H9 (cell line): ENCODE measurements around the gene SH3PXD2B. TPM values are rescaled to one million over a fixed set of nuclear protein-coding genes. Genes with fewer than 3 reads are reported as not detected.

ENCODE experiments used
- DNase-seq: peaks from one replicate; pipeline ENCODE4 v3.0.0-alpha.2; 2017
- H2AFZ ChIP-seq: one replicate; pipeline ENCODE4 v1.6.1; 2013; ENCODE audit warnings: mild to moderate bottlenecking, low read length, control low read depth, moderate library complexity
- H2AK5ac ChIP-seq: 2 replicates; pipeline ENCODE4 v1.6.1; 2013; ENCODE audit warnings: low read length, control low read depth, mixed read lengths; ENCODE audit not compliant: insufficient read length
- H2BK120ac ChIP-seq: one replicate; pipeline ENCODE4 v1.6.1; 2013; ENCODE audit warnings: low read depth, mild to moderate bottlenecking, low read length, control low read depth, inconsistent platforms; ENCODE audit not compliant: poor library complexity, severe bottlenecking
- H2BK12ac ChIP-seq: 2 replicates; pipeline ENCODE4 v1.6.1; 2013; ENCODE audit warnings: low read length, control low read depth, mixed read lengths, low read depth; ENCODE audit not compliant: insufficient read length
- H2BK15ac ChIP-seq: 2 replicates; pipeline ENCODE4 v1.6.1; 2013; ENCODE audit warnings: low read depth, low read length, control low read depth
- H2BK20ac ChIP-seq: one replicate; pipeline ENCODE4 v1.6.1; 2013; ENCODE audit warnings: low read depth, mild to moderate bottlenecking, low read length, control low read depth, inconsistent platforms; ENCODE audit not compliant: poor library complexity, severe bottlenecking
- H2BK5ac ChIP-seq: 2 replicates; pipeline ENCODE4 v1.6.1; 2013; ENCODE audit warnings: low read length, control low read depth, mixed read lengths; ENCODE audit not compliant: insufficient read length
- H3K14ac ChIP-seq: 2 replicates; pipeline ENCODE4 v1.6.1; 2013; ENCODE audit warnings: low read length, control low read depth; ENCODE audit not compliant: insufficient read depth
- H3K18ac ChIP-seq: 2 replicates; pipeline ENCODE4 v1.6.1; 2013; ENCODE audit warnings: low read depth, mild to moderate bottlenecking, mixed read lengths, low read length, control low read depth; ENCODE audit not compliant: insufficient read length
- H3K23ac ChIP-seq: 2 replicates; pipeline ENCODE4 v1.6.1; 2013; ENCODE audit warnings: low read length, control low read depth, mixed read lengths, low read depth; ENCODE audit not compliant: insufficient read length
- H3K23me2 ChIP-seq: 2 replicates; pipeline ENCODE4 v1.6.1; 2013; ENCODE audit warnings: low read depth, mild to moderate bottlenecking, mixed read lengths, low read length, control low read depth; ENCODE audit not compliant: insufficient read length, poor library complexity, severe bottlenecking
- H3K27ac ChIP-seq: 2 replicates; pipeline ENCODE4 v1.5.1; 2013; ENCODE audit warnings: low read length, control low read depth, mixed read lengths, low read depth; ENCODE audit not compliant: insufficient read length
- H3K27me3 ChIP-seq: 2 replicates; pipeline ENCODE4 v1.6.1; 2013; ENCODE audit warnings: low read length, control low read depth, inconsistent platforms; ENCODE audit not compliant: insufficient read depth
- H3K4ac ChIP-seq: 2 replicates; pipeline ENCODE4 v1.6.1; 2013; ENCODE audit warnings: low read depth, mild to moderate bottlenecking, control low read depth, inconsistent platforms, low read length, moderate library complexity
- H3K4me1 ChIP-seq: 2 replicates; pipeline ENCODE4 v1.6.1; 2013; ENCODE audit warnings: low read length, control low read depth, inconsistent platforms; ENCODE audit not compliant: insufficient read depth
- H3K4me2 ChIP-seq: 2 replicates; pipeline ENCODE4 v1.6.1; 2013; ENCODE audit warnings: low read length, control low read depth, mixed read lengths; ENCODE audit not compliant: insufficient read length, insufficient read depth
- H3K56ac ChIP-seq: 2 replicates; pipeline ENCODE4 v1.6.1; 2013; ENCODE audit warnings: low read depth, mild to moderate bottlenecking, mixed read lengths, low read length, control low read depth; ENCODE audit not compliant: insufficient read length
- H3K79me1 ChIP-seq: 2 replicates; pipeline ENCODE4 v1.6.1; 2013; ENCODE audit warnings: low read depth, mild to moderate bottlenecking, moderate library complexity, low read length, control low read depth, inconsistent platforms; ENCODE audit not compliant: insufficient read depth, poor library complexity, severe bottlenecking
- H3K79me2 ChIP-seq: 2 replicates; pipeline ENCODE4 v1.6.1; 2013; ENCODE audit warnings: low read length, control low read depth, inconsistent platforms; ENCODE audit not compliant: insufficient read depth
- H3K9ac ChIP-seq: 2 replicates; pipeline ENCODE4 v1.6.1; 2013; ENCODE audit warnings: low read length, control low read depth, mixed read lengths; ENCODE audit not compliant: insufficient read length; ENCODE audit errors: extremely low read depth
- H3K9me3 ChIP-seq: one replicate; pipeline ENCODE4 v1.6.1; 2013; ENCODE audit warnings: low read depth, low read length, inconsistent platforms; ENCODE audit not compliant: control insufficient read depth
- H3T11ph ChIP-seq: one replicate; pipeline ENCODE4 v1.6.1; 2013; ENCODE audit warnings: mild to moderate bottlenecking, low read length, control low read depth, inconsistent platforms
- H4K20me1 ChIP-seq: one replicate; pipeline ENCODE4 v1.6.1; 2013; ENCODE audit not compliant: control insufficient read depth, insufficient read length, insufficient read depth
- H4K5ac ChIP-seq: 2 replicates; pipeline ENCODE4 v1.6.1; 2013; ENCODE audit warnings: low read depth, mild to moderate bottlenecking, mixed read lengths, low read length, control low read depth; ENCODE audit not compliant: insufficient read length
- H4K8ac ChIP-seq: replicated peaks from 2 replicates; pipeline ENCODE4 v1.6.1; 2013; ENCODE audit warnings: low read length, control low read depth, mixed read lengths, low read depth; ENCODE audit not compliant: insufficient read length
- H4K91ac ChIP-seq: 2 replicates; pipeline ENCODE4 v1.6.1; 2013; ENCODE audit warnings: low read depth, mild to moderate bottlenecking, moderate library complexity, mixed read lengths, low read length, control low read depth; ENCODE audit not compliant: insufficient read length
- H3K27ac Mint-ChIP-seq, 3 experiments: 2 replicates in 2 of 3; 3 replicates in 1 of 3; pipeline ENCODE4 v1.8.0; 2020 to 2021; ENCODE audit warnings: mixed read lengths in 3 of 3, mild to moderate bottlenecking in 1 of 3, moderate library complexity in 1 of 3
- H3K27me3 Mint-ChIP-seq: 2 replicates; pipeline ENCODE4 v1.8.0; 2021; ENCODE audit warnings: low read depth, mild to moderate bottlenecking, moderate library complexity, mixed read lengths
- H3K36me3 Mint-ChIP-seq, 3 experiments: 2 replicates in 2 of 3; 3 replicates in 1 of 3; pipeline ENCODE4 v1.8.0; 2020 to 2021; ENCODE audit warnings: low read depth in 3 of 3, mixed read lengths in 3 of 3; ENCODE audit not compliant: insufficient read depth in 1 of 3
- H3K4me1 Mint-ChIP-seq, 2 experiments: 2 replicates each; pipeline ENCODE4 v1.8.0; 2020; ENCODE audit warnings: mixed read lengths in 2 of 2
- H3K4me3 Mint-ChIP-seq, 2 experiments: 2 replicates in 1 of 2; 3 replicates in 1 of 2; pipeline ENCODE4 v1.8.0; 2020 to 2021; ENCODE audit warnings: mild to moderate bottlenecking in 2 of 2, mixed read lengths in 2 of 2, moderate library complexity in 1 of 2
- H3K9me3 Mint-ChIP-seq, 2 experiments: 2 replicates in 1 of 2; 3 replicates in 1 of 2; pipeline ENCODE4 v1.8.0; 2020; ENCODE audit warnings: mild to moderate bottlenecking in 2 of 2, mixed read lengths in 2 of 2, moderate library complexity in 1 of 2
- WGBS: extraction: QIAGEN DNeasy Blood & Tissue Kit; methylation state at CpG from one replicate; pipeline ENCODE4 v1.1.7; 2013; ENCODE audit warnings: missing lambda C conversion rate, low lambda C conversion rate, mixed read lengths; ENCODE audit not compliant: insufficient read length; ENCODE audit errors: extremely low coverage; 5-methylcytosine and 5-hydroxymethylcytosine counted together
- total RNA-seq: library from RNA; stranded (reverse); gene quantifications from 2 replicates; pipeline ENCODE4 v1.2.1, GENCODE V29; 2021
- TF ChIP-seq, protein P1 (sequence below): fragments of 200-600 bp; sonication (generic); conservative IDR thresholded peaks from 3 replicates; pipeline ENCODE4 v1.8.0; 2021; ENCODE audit warnings: antibody characterized with exemption, mild to moderate bottlenecking

The SH3PXD2B gene
- total RNA-seq, 1 experiment from 2014 or later = 49.0 TPM

DNA sequence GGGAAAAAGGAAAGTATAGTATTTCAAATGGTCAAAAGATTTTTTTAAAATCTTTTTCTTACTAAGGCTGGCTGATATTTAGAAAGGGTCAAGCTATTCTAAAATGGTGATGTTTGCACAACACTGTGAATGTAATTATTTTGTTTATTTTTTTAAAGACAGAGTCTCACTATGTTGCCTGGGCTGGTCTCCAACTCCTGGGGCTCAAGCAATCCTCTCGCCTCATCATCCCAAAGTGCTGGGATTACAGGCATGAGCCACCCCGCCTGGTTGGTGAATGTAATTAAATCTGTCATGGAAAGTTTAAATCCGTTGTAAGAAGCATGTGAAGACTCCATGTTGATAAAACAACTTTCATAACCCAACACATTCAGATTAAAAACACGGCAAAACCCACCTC, 173.4 kb downstream of the SH3PXD2B start:
- no CpG with 5 or more reads among the region's 4 CpGs for WGBS
- Histone ChIP-seq H3K4ac (no peak overlapping the region), H2BK5ac (no peak overlapping the region), H3T11ph (no peak overlapping the region), H3K27ac (no peak overlapping the region), H3K23ac (no peak overlapping the region), H3K27me3 (no peaks in the 10 kb centered on the region), H2AFZ (no peak overlapping the region), H3K56ac (no peak overlapping the region), H3K14ac (no peak overlapping the region), H2AK5ac (no peak overlapping the region), H3K9ac (no peak overlapping the region), H3K4me1 (peaks cover 9% of the 10 kb centered on the region; the same call in 1 of the 2 replicates), H4K8ac (no peak overlapping the region), H4K20me1 (no peaks in the 10 kb centered on the region), H3K79me1 (peaks cover 6% of the 10 kb centered on the region), H3K9me3 (no peaks in the 10 kb centered on the region), H3K18ac (no peak overlapping the region), H2BK20ac (no peak overlapping the region), H3K4me2 (peak overlapping the region; percentile 96), H4K91ac (no peak overlapping the region), H3K23me2 (peaks cover 6% of the 10 kb centered on the region), H4K5ac (no peak overlapping the region), H2BK12ac (no peak overlapping the region), H2BK15ac (no peak overlapping the region), H2BK120ac (no peak overlapping the region), H3K79me2 (peaks cover 52% of the 10 kb centered on the region; the same call in 1 of the 2 replicates)
- H3K9me3 Mint-ChIP-seq = no peaks in the 10 kb centered on the region; a peak in 1 of 5 replicates
- H3K27ac Mint-ChIP-seq = peak overlapping the region in 1 of 3 experiments; percentile 75; a peak in 2 of 7 replicates
- H3K4me1 Mint-ChIP-seq = peaks cover 35 to 48% of the 10 kb centered on the region in 2 experiments
- TF ChIP-seq, protein P1, sequence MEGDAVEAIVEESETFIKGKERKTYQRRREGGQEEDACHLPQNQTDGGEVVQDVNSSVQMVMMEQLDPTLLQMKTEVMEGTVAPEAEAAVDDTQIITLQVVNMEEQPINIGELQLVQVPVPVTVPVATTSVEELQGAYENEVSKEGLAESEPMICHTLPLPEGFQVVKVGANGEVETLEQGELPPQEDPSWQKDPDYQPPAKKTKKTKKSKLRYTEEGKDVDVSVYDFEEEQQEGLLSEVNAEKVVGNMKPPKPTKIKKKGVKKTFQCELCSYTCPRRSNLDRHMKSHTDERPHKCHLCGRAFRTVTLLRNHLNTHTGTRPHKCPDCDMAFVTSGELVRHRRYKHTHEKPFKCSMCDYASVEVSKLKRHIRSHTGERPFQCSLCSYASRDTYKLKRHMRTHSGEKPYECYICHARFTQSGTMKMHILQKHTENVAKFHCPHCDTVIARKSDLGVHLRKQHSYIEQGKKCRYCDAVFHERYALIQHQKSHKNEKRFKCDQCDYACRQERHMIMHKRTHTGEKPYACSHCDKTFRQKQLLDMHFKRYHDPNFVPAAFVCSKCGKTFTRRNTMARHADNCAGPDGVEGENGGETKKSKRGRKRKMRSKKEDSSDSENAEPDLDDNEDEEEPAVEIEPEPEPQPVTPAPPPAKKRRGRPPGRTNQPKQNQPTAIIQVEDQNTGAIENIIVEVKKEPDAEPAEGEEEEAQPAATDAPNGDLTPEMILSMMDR = no peak
- no peak for DNase-seq
- peaks cover 0 to 21% (median 12%) of the 10 kb centered on the region in 3 experiments; a peak in 5 of 7 replicates for H3K36me3 Mint-ChIP-seq
- no peaks in the 10 kb centered on the region for H3K27me3 Mint-ChIP-seq
- peak overlapping the region; percentile 96 to 98; a peak in 4 of 5 replicates for H3K4me3 Mint-ChIP-seq
